ENCODE results near the gene NANS. TPM values are rescaled to one million over a fixed set of nuclear protein-coding genes. Genes with fewer than 3 reads are reported as not detected.

The NANS gene
- total RNA-seq (46.3 TPM), polyA plus RNA-seq (ENCODE audit: insufficient read depth in 1 of 8, insufficient read length in 8 of 8, low replicate concordance in 1 of 8) (10 to 100 TPM; 30.4 to 42.0 (median 35.1) TPM)
- long read RNA-seq, donor 1, transcript NANS-201 (6 exons, 1,170 nt): major isoform, 10 of 18 reads
- long read RNA-seq, donor 1, partial matches to known transcripts: 7 of 18 reads
- long read RNA-seq, donor 1, other reads (novel, unspliced or antisense): 0 of 18 reads
- long read RNA-seq, donor 2, partial matches to known transcripts: 0 of 1 reads
- long read RNA-seq, donor 2, other reads (novel, unspliced or antisense): 0 of 1 reads
- long read RNA-seq, donor 3, transcript NANS-201 (6 exons, 1,170 nt): major isoform, 13 of 18 reads
- long read RNA-seq, donor 3, partial matches to known transcripts: 5 of 18 reads
- long read RNA-seq, donor 3, other reads (novel, unspliced or antisense): 0 of 18 reads
- long read RNA-seq, donor 4, transcript NANS-201 (6 exons, 1,170 nt): major isoform, 20 of 21 reads
- long read RNA-seq, donor 4, partial matches to known transcripts: 0 of 21 reads
- long read RNA-seq, donor 4, other reads (novel, unspliced or antisense): 0 of 21 reads
- long read RNA-seq, donor 5, transcript NANS-201 (6 exons, 1,170 nt): major isoform, 41 of 55 reads
- long read RNA-seq, donor 5, partial matches to known transcripts: 12 of 55 reads
- long read RNA-seq, donor 5, other reads (novel, unspliced or antisense): 0 of 55 reads
- long read RNA-seq, donor 6, transcript NANS-201 (6 exons, 1,170 nt): major isoform, 13 of 30 reads
- long read RNA-seq, donor 6, partial matches to known transcripts: 13 of 30 reads
- long read RNA-seq, donor 6, other reads (novel, unspliced or antisense): 0 of 30 reads
- long read RNA-seq, donor 7, transcript NANS-201 (6 exons, 1,170 nt): major isoform, 15 of 42 reads
- long read RNA-seq, donor 7, partial matches to known transcripts: 25 of 42 reads
- long read RNA-seq, donor 7, other reads (novel, unspliced or antisense): 0 of 42 reads
- long read RNA-seq, donor 8, transcript NANS-201 (6 exons, 1,170 nt): major isoform, 17 of 30 reads
- long read RNA-seq, donor 8, partial matches to known transcripts: 10 of 30 reads
- long read RNA-seq, donor 8, other reads (novel, unspliced or antisense): 0 of 30 reads
- long read RNA-seq, donor 9, transcript NANS-201 (6 exons, 1,170 nt): major isoform, 14 of 16 reads
- long read RNA-seq, donor 9, partial matches to known transcripts: 0 of 16 reads
- long read RNA-seq, donor 9, other reads (novel, unspliced or antisense): 0 of 16 reads
- long read RNA-seq, donor 10, transcript NANS-201 (6 exons, 1,170 nt): major isoform, 18 of 34 reads
- long read RNA-seq, donor 10, partial matches to known transcripts: 14 of 34 reads
- long read RNA-seq, donor 10, other reads (novel, unspliced or antisense): 0 of 34 reads
- long read RNA-seq, donor 11, transcript NANS-201 (6 exons, 1,170 nt): major isoform, 12 of 40 reads
- long read RNA-seq, donor 11, partial matches to known transcripts: 27 of 40 reads
- long read RNA-seq, donor 11, other reads (novel, unspliced or antisense): 0 of 40 reads

- DNase-seq: peak; percentile 96
- Histone ChIP-seq H3K36me3 (ENCODE audit: control insufficient read depth, insufficient read depth, low read length) (peaks cover 5% of the 10 kb centered on the region), H3K9me3 (replicated peaks; ENCODE audit: control insufficient read depth, low read depth, low read length) (no peaks in the 10 kb centered on the region), H3K4me1 (ENCODE audit: control insufficient read depth, insufficient read depth, low read length) (peaks cover 5% of the 10 kb centered on the region), H3K27me3 (ENCODE audit: control insufficient read depth, insufficient read depth, low read length) (no peaks in the 10 kb centered on the region), H3K4me3 (ENCODE audit: low read length) (peak within 1 kb of the TSS; percentile 79), H3K27ac (ENCODE audit: low read length) (peak within 1 kb of the TSS; percentile 88)
- WGBS (ENCODE audit: insufficient coverage): under 1% methylated on average over 77 of the region's 80 CpGs
Measured at GRCh38 chr9:98056269-98057137, at the start of gene NANS. NANS (plus strand) TSS chr9:98056732; CDS start chr9:98056809, 77 bp downstream.

- Histone ChIP-seq H3K4me1 (ENCODE audit: control insufficient read depth, insufficient read depth, low read length) (peaks cover 7% of the 10 kb centered on the region), H3K36me3 (ENCODE audit: control insufficient read depth, insufficient read depth, low read length) (peaks cover 72% of the 10 kb centered on the region), H3K9me3 (replicated peaks; ENCODE audit: control insufficient read depth, low read depth, low read length) (no peaks in the 10 kb centered on the region), H3K4me3 (ENCODE audit: low read length) (no peak overlapping the region), H3K27ac (ENCODE audit: low read length) (no peak overlapping the region), H3K27me3 (ENCODE audit: control insufficient read depth, insufficient read depth, low read length) (no peaks in the 10 kb centered on the region)
- no peak for DNase-seq
- 95% methylated on average over 7 of the region's 13 CpGs for WGBS (ENCODE audit: insufficient coverage)
Measured at GRCh38 chr9:98007251-98007928, 49.1 kb upstream of the NANS start.

GRCh38 chr9:98008764-98009163 lies 47.8 kb upstream of the NANS start:
- no CpG with 5 or more reads among the region's 3 CpGs for WGBS (ENCODE audit: insufficient coverage)
- H3K4me1 ChIP-seq (ENCODE audit: control insufficient read depth, insufficient read depth, low read length): peaks cover 7% of the 10 kb centered on the region
- H3K4me3 ChIP-seq (ENCODE audit: low read length): no peak overlapping the region
- peaks cover 78% of the 10 kb centered on the region for H3K36me3 ChIP-seq (ENCODE audit: control insufficient read depth, insufficient read depth, low read length)
- H3K9me3 ChIP-seq (replicated peaks; ENCODE audit: control insufficient read depth, low read depth, low read length): no peaks in the 10 kb centered on the region
- DNase-seq: no peak
- H3K27me3 ChIP-seq (ENCODE audit: control insufficient read depth, insufficient read depth, low read length): no peaks in the 10 kb centered on the region
- H3K27ac ChIP-seq (ENCODE audit: low read length): no peak overlapping the region

GRCh38 chr9:98009437-98009836 lies 47.1 kb upstream of the NANS start:
- H3K4me1 ChIP-seq (ENCODE audit: control insufficient read depth, insufficient read depth, low read length): peaks cover 7% of the 10 kb centered on the region
- no peak for DNase-seq
- H3K4me3 ChIP-seq (ENCODE audit: low read length): no peak overlapping the region
- H3K27me3 ChIP-seq (ENCODE audit: control insufficient read depth, insufficient read depth, low read length): no peaks in the 10 kb centered on the region
- 90% methylated on average over 4 of the region's 6 CpGs for WGBS (ENCODE audit: insufficient coverage)
- peak overlapping the region; percentile 9 for H3K27ac ChIP-seq (ENCODE audit: low read length)
- peaks cover 81% of the 10 kb centered on the region for H3K36me3 ChIP-seq (ENCODE audit: control insufficient read depth, insufficient read depth, low read length)
- no peaks in the 10 kb centered on the region for H3K9me3 ChIP-seq (replicated peaks; ENCODE audit: control insufficient read depth, low read depth, low read length)

GRCh38 chr9:98009936-98010335 lies 46.6 kb upstream of the NANS start:
- DNase-seq: peak; percentile 71
- WGBS (ENCODE audit: insufficient coverage): no CpG with 5 or more reads among the region's 1 CpG
- no peaks in the 10 kb centered on the region for H3K9me3 ChIP-seq (replicated peaks; ENCODE audit: control insufficient read depth, low read depth, low read length)

GRCh38 chr9:98010445-98010844 lies 46.1 kb upstream of the NANS start:
- peak; percentile 27 for DNase-seq
- H3K4me1 ChIP-seq (ENCODE audit: control insufficient read depth, insufficient read depth, low read length): peaks cover 7% of the 10 kb centered on the region
- no peak overlapping the region for H3K4me3 ChIP-seq (ENCODE audit: low read length)
- no peaks in the 10 kb centered on the region for H3K9me3 ChIP-seq (replicated peaks; ENCODE audit: control insufficient read depth, low read depth, low read length)
- peaks cover 80% of the 10 kb centered on the region for H3K36me3 ChIP-seq (ENCODE audit: control insufficient read depth, insufficient read depth, low read length)
- H3K27me3 ChIP-seq (ENCODE audit: control insufficient read depth, insufficient read depth, low read length): no peaks in the 10 kb centered on the region
- peak overlapping the region; percentile 35 for H3K27ac ChIP-seq (ENCODE audit: low read length)
- WGBS (ENCODE audit: insufficient coverage): 14% methylated on average over 2 of the region's 2 CpGs

More at GRCh38 chr9:98009936-98010335, 46.6 kb upstream of the NANS start:
- H3K4me3 ChIP-seq (ENCODE audit: low read length): no peak overlapping the region
- H3K4me1 ChIP-seq (ENCODE audit: control insufficient read depth, insufficient read depth, low read length): peaks cover 7% of the 10 kb centered on the region
- peaks cover 84% of the 10 kb centered on the region for H3K36me3 ChIP-seq (ENCODE audit: control insufficient read depth, insufficient read depth, low read length)
- no peaks in the 10 kb centered on the region for H3K27me3 ChIP-seq (ENCODE audit: control insufficient read depth, insufficient read depth, low read length)
- H3K27ac ChIP-seq (ENCODE audit: low read length): peak overlapping the region; percentile 35

GRCh38 chr9:98011122-98011521 lies 45.4 kb upstream of the NANS start:
- Histone ChIP-seq H3K27ac (ENCODE audit: low read length) (no peak overlapping the region), H3K4me1 (ENCODE audit: control insufficient read depth, insufficient read depth, low read length) (peaks cover 7% of the 10 kb centered on the region), H3K4me3 (ENCODE audit: low read length) (no peak overlapping the region), H3K27me3 (ENCODE audit: control insufficient read depth, insufficient read depth, low read length) (no peaks in the 10 kb centered on the region), H3K9me3 (replicated peaks; ENCODE audit: control insufficient read depth, low read depth, low read length) (no peaks in the 10 kb centered on the region), H3K36me3 (ENCODE audit: control insufficient read depth, insufficient read depth, low read length) (peaks cover 75% of the 10 kb centered on the region)
- DNase-seq: no peak
- 82% methylated on average over 5 of the region's 7 CpGs for WGBS (ENCODE audit: insufficient coverage)

- WGBS (ENCODE audit: insufficient coverage): no CpG with 5 or more reads among the region's 4 CpGs
- Histone ChIP-seq H3K9me3 (replicated peaks; ENCODE audit: control insufficient read depth, low read depth, low read length) (no peaks in the 10 kb centered on the region), H3K4me1 (ENCODE audit: control insufficient read depth, insufficient read depth, low read length) (peaks cover 4% of the 10 kb centered on the region), H3K4me3 (ENCODE audit: low read length) (no peak overlapping the region), H3K27me3 (ENCODE audit: control insufficient read depth, insufficient read depth, low read length) (no peaks in the 10 kb centered on the region), H3K36me3 (ENCODE audit: control insufficient read depth, insufficient read depth, low read length) (peaks cover 62% of the 10 kb centered on the region), H3K27ac (ENCODE audit: low read length) (no peak overlapping the region)
- no peak for DNase-seq
Measured at GRCh38 chr9:98016137-98016680, 40.3 kb upstream of the NANS start.

Data from muscle of leg (tissue), 16 donors.